Esophagus muscularis mucosa (tissue), 4 donors: Measurements from ENCODE around the gene NEB. TPM values are rescaled to one million over a fixed set of nuclear protein-coding genes. Genes with fewer than 3 reads are reported as not detected.

Experiments
- DNase-seq: peaks from one replicate; pipeline ENCODE4 v3.0.0-alpha.2; 2017; ENCODE audit errors: extremely low spot score
- H3K27ac ChIP-seq, 4 donors: fragments of 200-600 bp; sonication (generic); replicated peaks in 1 of 4; 1 replicate in 3 of 4; 2 replicates in 1 of 4; pipeline ENCODE4 v1.5.1; 2016 to 2019; ENCODE audit warnings: mild to moderate bottlenecking in 1 of 4
- H3K27me3 ChIP-seq, 4 donors: fragments of 200-600 bp; sonication (generic); one replicate each; pipeline versions ENCODE4 v1.5.1 to v1.6.0; 2016 to 2019
- H3K36me3 ChIP-seq, 4 donors: fragments of 200-600 bp; sonication (generic); one replicate each; pipeline ENCODE4 v1.5.1; 2016 to 2019
- H3K4me1 ChIP-seq, 4 donors: fragments of 200-600 bp; sonication (generic); one replicate each; pipeline ENCODE4 v1.5.1; 2016 to 2019
- H3K4me3 ChIP-seq, 4 donors: fragments of 200-600 bp; sonication (generic); 1 replicate in 2 of 4; 2 replicates in 2 of 4; pipeline ENCODE4 v1.5.1; 2016 to 2019; ENCODE audit warnings: mild to moderate bottlenecking in 4 of 4, moderate library complexity in 1 of 4
- H3K9me3 ChIP-seq, 4 donors: fragments of 200-600 bp; sonication (generic); 1 replicate in 3 of 4; 2 replicates in 1 of 4; pipeline ENCODE4 v1.5.1; 2016 to 2019
- EP300 ChIP-seq: sonication (generic); formaldehyde crosslinking; IDR thresholded peaks from one replicate; pipeline ENCODE4 v1.6.1; 2017; ENCODE audit warnings: antibody characterized with exemption
- POLR2A ChIP-seq: fragments of 450-650 bp; IDR thresholded peaks from one replicate; pipeline ENCODE4 v1.6.1; 2017; ENCODE audit warnings: antibody characterized with exemption, moderate library complexity, mild to moderate bottlenecking, low read depth
- POLR2AphosphoS5 ChIP-seq, 2 donors: sonication (generic); formaldehyde crosslinking; IDR thresholded peaks; one replicate each; pipeline ENCODE4 v1.6.1; 2017; ENCODE audit warnings: antibody characterized with exemption in 2 of 2
- WGBS: methylation state at CpG from one replicate; pipeline ENCODE4 v1.1.5; 2018; 5-methylcytosine and 5-hydroxymethylcytosine counted together
- intact Hi-C: fragments of 100-400 bp; cut with DNase I; formaldehyde crosslinking; loops from one replicate; pipeline ENCODE4 v1.15.1; 2023
- total RNA-seq, 4 donors: library from RNA; depleted of rRNA; stranded (reverse); fragments of >200 nt; gene quantifications; one replicate each; pipeline versions ENCODE4 v1.1.0 to v1.2.1, GENCODE V29; 2016
- TF ChIP-seq, protein P1 (sequence below), 3 experiments: fragments of 200-600 bp in 2 of 3; fragments of 450-650 bp in 1 of 3; sonication (generic) in 2 of 3; IDR thresholded peaks; one replicate each; pipeline ENCODE4 v1.5.1; 2017 to 2019; ENCODE audit warnings: antibody characterized with exemption in 3 of 3, mild to moderate bottlenecking in 2 of 3, moderate library complexity in 1 of 3

Gene NEB
- total RNA-seq, 4 donors from 2014 or later, result 0.23 to 0.84 (median 0.54) TPM

DNA sequence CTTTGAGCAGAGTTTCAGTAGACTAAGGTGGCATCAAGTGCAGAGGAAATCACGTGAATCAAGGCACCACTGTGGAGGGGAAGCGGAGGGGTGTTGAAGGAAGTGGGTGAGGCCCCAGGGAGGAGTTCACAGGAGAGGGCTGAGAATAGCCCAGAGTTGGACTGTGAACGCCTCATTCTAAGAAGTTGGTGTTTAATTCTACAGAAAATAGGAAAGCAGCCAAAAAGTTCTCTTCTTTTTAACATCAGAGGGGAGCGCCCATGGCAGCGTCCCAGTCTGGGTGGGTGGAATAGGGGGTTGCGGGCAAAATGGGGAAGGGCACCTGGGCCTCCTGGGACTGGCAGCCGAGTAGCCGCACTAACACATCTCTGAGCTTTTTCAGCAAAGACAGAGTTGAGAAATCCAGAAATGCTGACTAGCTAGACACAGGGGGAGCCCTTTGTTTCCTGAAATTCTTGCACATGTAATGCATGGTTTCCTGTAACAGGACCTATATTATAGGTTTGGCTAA is 97.0 kb downstream of the NEB start:
- no peak for TF ChIP-seq POLR2AphosphoS5 (IDR thresholded peaks at IDR 0.05)
- no peak for TF ChIP-seq POLR2A
- TF ChIP-seq, protein P1, sequence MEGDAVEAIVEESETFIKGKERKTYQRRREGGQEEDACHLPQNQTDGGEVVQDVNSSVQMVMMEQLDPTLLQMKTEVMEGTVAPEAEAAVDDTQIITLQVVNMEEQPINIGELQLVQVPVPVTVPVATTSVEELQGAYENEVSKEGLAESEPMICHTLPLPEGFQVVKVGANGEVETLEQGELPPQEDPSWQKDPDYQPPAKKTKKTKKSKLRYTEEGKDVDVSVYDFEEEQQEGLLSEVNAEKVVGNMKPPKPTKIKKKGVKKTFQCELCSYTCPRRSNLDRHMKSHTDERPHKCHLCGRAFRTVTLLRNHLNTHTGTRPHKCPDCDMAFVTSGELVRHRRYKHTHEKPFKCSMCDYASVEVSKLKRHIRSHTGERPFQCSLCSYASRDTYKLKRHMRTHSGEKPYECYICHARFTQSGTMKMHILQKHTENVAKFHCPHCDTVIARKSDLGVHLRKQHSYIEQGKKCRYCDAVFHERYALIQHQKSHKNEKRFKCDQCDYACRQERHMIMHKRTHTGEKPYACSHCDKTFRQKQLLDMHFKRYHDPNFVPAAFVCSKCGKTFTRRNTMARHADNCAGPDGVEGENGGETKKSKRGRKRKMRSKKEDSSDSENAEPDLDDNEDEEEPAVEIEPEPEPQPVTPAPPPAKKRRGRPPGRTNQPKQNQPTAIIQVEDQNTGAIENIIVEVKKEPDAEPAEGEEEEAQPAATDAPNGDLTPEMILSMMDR (IDR thresholded peaks at IDR 0.05), result no peak
- no peak for TF ChIP-seq EP300
- H3K4me1 ChIP-seq, result peaks cover 9 to 23% (median 20%) of the 10 kb centered on the region in 4 donors
- 52% methylated on average over 8 of the region's 8 CpGs for WGBS
- peak overlapping the region in 1 of 4 donors; percentile 1 for H3K27ac ChIP-seq
- H3K36me3 ChIP-seq, result no peaks in the 10 kb centered on the region
- H3K27me3 ChIP-seq, result no peaks in the 10 kb centered on the region
- no peak overlapping the region for H3K4me3 ChIP-seq
- DNase-seq, result no peak
- H3K9me3 ChIP-seq, result peaks cover 0 to 6% (median 0%) of the 10 kb centered on the region in 4 donors
- intact Hi-C loops, result no loop called here

DNA sequence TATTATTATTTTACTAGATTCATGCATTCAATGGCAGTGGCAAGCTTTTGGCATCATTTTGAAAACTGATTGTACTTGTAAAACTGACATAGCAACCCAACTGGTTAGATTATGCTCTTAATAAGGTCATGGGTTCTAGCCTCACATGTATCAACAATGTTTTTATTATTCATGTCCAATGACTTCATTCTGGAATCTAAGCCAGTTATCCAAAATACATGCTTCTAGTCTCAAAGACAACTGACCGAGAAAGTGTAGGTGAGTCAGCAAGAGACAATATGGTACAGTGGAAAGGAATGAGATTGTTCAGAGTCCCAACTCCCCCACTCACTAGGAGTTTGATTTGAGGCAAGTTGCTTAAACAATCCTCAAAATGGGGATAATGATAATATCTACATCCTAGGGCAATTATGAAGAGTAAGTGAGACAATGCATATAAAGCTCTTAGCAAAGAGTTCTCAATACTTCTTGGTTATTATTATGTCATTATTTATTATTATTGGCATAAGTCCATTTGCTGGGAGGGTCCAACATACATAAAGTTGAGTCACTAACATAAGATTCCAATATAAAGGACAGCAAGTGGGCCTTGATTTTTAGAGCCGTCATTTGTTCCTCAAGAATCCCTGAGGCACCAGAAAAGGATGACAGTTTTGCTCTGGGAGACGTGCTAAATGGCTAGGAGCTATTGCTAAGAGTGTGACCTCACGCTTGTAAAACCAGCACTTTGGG is 99.4 kb downstream of the NEB start:
- Histone ChIP-seq H3K36me3 (no peaks in the 10 kb centered on the region), H3K9me3 (peaks cover 0 to 6% (median 0%) of the 10 kb centered on the region in 4 donors), H3K27me3 (no peaks in the 10 kb centered on the region), H3K4me3 (no peak overlapping the region), H3K4me1 (peaks cover 9 to 23% (median 20%) of the 10 kb centered on the region in 4 donors), H3K27ac (no peak overlapping the region)
- no peak for TF ChIP-seq EP300
- no peak for DNase-seq
- intact Hi-C loops, result no loop called here
- WGBS, result 91% methylated on average over 4 of the region's 4 CpGs

DNA sequence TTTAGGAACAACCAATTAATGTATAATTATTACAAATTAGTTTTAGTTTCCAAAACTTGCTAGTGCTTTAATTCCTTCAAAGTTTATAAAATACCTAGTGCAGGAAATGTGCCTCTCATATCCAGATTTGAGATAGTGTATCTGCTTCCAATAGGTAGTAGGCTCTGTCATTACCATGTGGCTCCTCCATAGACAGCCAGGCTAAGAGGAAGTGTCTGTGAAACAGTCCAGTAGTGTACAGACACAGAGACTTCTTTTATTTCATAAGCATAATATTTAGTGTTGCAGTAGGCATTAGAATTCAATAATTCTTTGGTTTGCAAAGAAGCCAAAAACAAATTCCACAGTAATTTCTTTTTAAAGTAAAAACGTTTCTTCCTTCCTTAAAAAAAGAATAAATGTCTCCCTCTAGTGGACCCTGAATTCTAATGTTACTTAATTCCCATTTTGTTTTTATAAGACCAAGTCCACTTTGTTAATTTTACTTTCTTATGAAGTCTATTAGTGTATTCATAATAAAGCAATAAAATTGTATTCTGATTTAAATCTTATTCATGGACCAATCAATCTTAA is 101.2 kb downstream of the NEB start:
- intact Hi-C loops, result no loop called here
- no peak overlapping the region for H3K4me3 ChIP-seq
- WGBS, result 37% methylated on average over 1 of the region's 1 CpG
- H3K36me3 ChIP-seq, result no peaks in the 10 kb centered on the region
- peaks cover 5 to 11% (median 11%) of the 10 kb centered on the region in 4 donors for H3K4me1 ChIP-seq
- TF ChIP-seq, protein P1 (IDR thresholded peaks at IDR 0.05), result peak in 1 of 3 experiments; percentile 38
- TF ChIP-seq POLR2AphosphoS5 (IDR thresholded peaks at IDR 0.05), result no peak
- no peaks in the 10 kb centered on the region for H3K27me3 ChIP-seq
- peaks cover 0 to 6% (median 0%) of the 10 kb centered on the region in 4 donors for H3K9me3 ChIP-seq
- DNase-seq, result no peak
- H3K27ac ChIP-seq, result no peak overlapping the region

DNA sequence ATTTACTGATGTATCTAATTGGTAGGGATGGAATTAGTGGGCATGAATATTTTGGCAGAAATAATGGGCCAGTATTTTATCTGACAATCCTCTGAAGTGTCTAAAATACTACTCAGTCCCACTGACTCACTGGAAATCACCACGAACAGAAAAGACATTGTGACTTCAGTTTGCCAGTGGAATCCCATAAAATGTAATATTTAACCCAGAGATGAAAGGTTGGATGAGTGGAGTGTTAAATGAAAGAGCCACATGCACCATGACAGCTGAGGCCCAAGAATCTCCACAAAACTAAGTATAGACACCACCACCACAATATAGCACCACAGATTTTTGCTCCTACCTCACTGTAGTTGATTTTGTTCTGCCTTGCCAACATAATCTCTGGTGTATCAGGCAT is 103.9 kb downstream of the NEB start:
- TF ChIP-seq EP300 (no peak), POLR2AphosphoS5 (IDR thresholded peaks at IDR 0.05) (no peak), POLR2A (no peak)
- TF ChIP-seq, protein P1 (IDR thresholded peaks at IDR 0.05), result no peak
- DNase-seq, result no peak
- Histone ChIP-seq H3K4me3 (no peak overlapping the region), H3K4me1 (no peaks in the 10 kb centered on the region), H3K27ac (no peak overlapping the region), H3K27me3 (no peaks in the 10 kb centered on the region), H3K36me3 (no peaks in the 10 kb centered on the region), H3K9me3 (peaks cover 0 to 6% (median 0%) of the 10 kb centered on the region in 4 donors)
- intact Hi-C loops, result no loop called here
- 47% methylated on average over 1 of the region's 1 CpG for WGBS

DNA sequence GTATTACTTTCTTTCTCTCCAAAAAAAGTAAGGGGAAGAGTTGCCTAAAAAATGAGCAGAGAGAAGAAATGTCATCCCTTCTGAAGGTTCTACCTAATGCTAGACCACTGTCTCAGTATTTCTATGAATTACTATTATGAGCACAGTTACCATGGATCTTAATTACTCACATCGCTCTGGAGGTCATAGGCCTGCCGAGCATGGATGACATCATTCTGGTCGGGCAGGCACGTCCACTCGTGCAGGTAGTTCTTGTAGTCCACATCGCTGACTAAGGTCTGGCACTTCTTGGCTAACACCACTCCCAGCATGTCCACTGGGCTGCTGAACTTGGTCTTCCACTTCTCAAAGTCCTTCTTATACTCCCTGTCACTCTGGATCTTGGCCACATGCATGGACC is 106.9 kb downstream of the NEB start:
- no peaks in the 10 kb centered on the region for H3K27me3 ChIP-seq
- intact Hi-C loops, result no loop called here
- H3K4me1 ChIP-seq, result no peaks in the 10 kb centered on the region
- H3K9me3 ChIP-seq, result no peaks in the 10 kb centered on the region
- 92% methylated on average over 6 of the region's 6 CpGs for WGBS
- DNase-seq, result no peak
- no peak for TF ChIP-seq POLR2A
- no peak for TF ChIP-seq EP300
- no peak for TF ChIP-seq POLR2AphosphoS5 (IDR thresholded peaks at IDR 0.05)
- TF ChIP-seq, protein P1 (IDR thresholded peaks at IDR 0.05), result no peak
- no peaks in the 10 kb centered on the region for H3K36me3 ChIP-seq
- H3K4me3 ChIP-seq, result no peak overlapping the region
- no peak overlapping the region for H3K27ac ChIP-seq
